PC-9 (cell line): ENCODE data around the gene ACVR1.

Experiments used
- CTCF ChIP-seq: fragments of 200-600 bp; sonication (generic); conservative IDR thresholded peaks from 2 replicates; pipeline ENCODE4 v1.6.1; 2017; ENCODE audit warnings: mixed run types, antibody characterized with exemption, mild to moderate bottlenecking, moderate library complexity
- EZH2 ChIP-seq: fragments of 200-600 bp; sonication (generic); IDR thresholded peaks from 2 replicates; pipeline ENCODE4 v1.8.0; 2017; ENCODE audit warnings: antibody characterized with exemption, low read depth

- TF ChIP-seq CTCF (no peak), EZH2 (no peak)
Measured at GRCh38 chr2:157830266-157830665, 45.9 kb downstream of the ACVR1 start.
